Measurements from ENCODE around the gene CCDC93.

CCDC93 gene

GRCh38 chr2:117989854-117990438 is 23.9 kb downstream of the CCDC93 start (continued):
- TF ChIP-seq, protein P1, sequence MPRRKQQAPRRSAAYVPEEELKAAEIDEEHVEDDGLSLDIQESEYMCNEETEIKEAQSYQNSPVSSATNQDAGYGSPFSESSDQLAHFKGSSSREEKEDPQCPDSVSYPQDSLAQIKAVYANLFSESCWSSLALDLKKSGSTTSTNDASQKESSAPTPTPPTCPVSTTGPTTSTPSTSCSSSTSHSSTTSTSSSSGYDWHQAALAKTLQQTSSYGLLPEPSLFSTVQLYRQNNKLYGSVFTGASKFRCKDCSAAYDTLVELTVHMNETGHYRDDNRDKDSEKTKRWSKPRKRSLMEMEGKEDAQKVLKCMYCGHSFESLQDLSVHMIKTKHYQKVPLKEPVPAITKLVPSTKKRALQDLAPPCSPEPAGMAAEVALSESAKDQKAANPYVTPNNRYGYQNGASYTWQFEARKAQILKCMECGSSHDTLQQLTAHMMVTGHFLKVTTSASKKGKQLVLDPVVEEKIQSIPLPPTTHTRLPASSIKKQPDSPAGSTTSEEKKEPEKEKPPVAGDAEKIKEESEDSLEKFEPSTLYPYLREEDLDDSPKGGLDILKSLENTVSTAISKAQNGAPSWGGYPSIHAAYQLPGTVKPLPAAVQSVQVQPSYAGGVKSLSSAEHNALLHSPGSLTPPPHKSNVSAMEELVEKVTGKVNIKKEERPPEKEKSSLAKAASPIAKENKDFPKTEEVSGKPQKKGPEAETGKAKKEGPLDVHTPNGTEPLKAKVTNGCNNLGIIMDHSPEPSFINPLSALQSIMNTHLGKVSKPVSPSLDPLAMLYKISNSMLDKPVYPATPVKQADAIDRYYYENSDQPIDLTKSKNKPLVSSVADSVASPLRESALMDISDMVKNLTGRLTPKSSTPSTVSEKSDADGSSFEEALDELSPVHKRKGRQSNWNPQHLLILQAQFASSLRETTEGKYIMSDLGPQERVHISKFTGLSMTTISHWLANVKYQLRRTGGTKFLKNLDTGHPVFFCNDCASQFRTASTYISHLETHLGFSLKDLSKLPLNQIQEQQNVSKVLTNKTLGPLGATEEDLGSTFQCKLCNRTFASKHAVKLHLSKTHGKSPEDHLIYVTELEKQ (tag by site-specific recombination; IDR thresholded peaks at IDR 0.05; ENCODE audit: borderline replicate concordance): no peak
- TF ChIP-seq PRDM1 (tag by site-specific recombination; IDR thresholded peaks at IDR 0.05): no peak
- no peak for TF ChIP-seq ZNF549 (tag by site-specific recombination; IDR thresholded peaks at IDR 0.05)
- no peak for TF ChIP-seq SALL2 (tag by site-specific recombination; IDR thresholded peaks at IDR 0.05; ENCODE audit: borderline replicate concordance)
- no peak for TF ChIP-seq ZNF274 (IDR thresholded peaks at IDR 0.05; ENCODE audit: low read length)
- TF ChIP-seq ZNF274 (tag by site-specific recombination; IDR thresholded peaks at IDR 0.05; ENCODE audit: borderline replicate concordance): no peak
- no peak for TF ChIP-seq HOXA7 (CRISPR knock-in tag; IDR thresholded peaks at IDR 0.05; ENCODE audit: borderline replicate concordance)

GRCh38 chr2:117987121-117987520 is 26.7 kb downstream of the CCDC93 start:
- Histone ChIP-seq H3K4me1 (ENCODE audit: control insufficient read depth, insufficient read depth, low read length) (no peaks in the 10 kb centered on the region), H3K4me3 (ENCODE audit: low read depth, low read length) (no peak overlapping the region), H3K9me3 (ENCODE audit: control insufficient read depth, insufficient read depth, low read depth, low read length) (no peaks in the 10 kb centered on the region), H3K36me3 (ENCODE audit: control insufficient read depth in 2 of 2, insufficient read depth in 1 of 2, low read length in 2 of 2) (peaks cover 11 to 75% of the 10 kb centered on the region in 2 experiments), H3K27ac (ENCODE audit: extremely low read depth, low read depth, low read length) (no peak overlapping the region)
- CTCF ChIA-PET: interaction anchor here (8.6 kb wide), 1 partner anchor 16 kb away, joined by 68 read pairs; no protein-coding TSS in a partner anchor
- TF ChIP-seq ZNF76 (tag by site-specific recombination; IDR thresholded peaks at IDR 0.05; ENCODE audit: borderline replicate concordance, low read depth) (no peak), SALL2 (tag by site-specific recombination; IDR thresholded peaks at IDR 0.05; ENCODE audit: borderline replicate concordance) (no peak), ZNF701 (tag by site-specific recombination; IDR thresholded peaks at IDR 0.05) (no peak), ZNF366 (tag by site-specific recombination; conservative IDR thresholded peaks at IDR 0.05) (no peak)
- POLR2A ChIA-PET: no interaction called here

GRCh38 chr2:117985092-117985491 is 28.8 kb downstream of the CCDC93 start:
- H3K36me3 ChIP-seq (ENCODE audit: control insufficient read depth in 2 of 2, insufficient read depth in 1 of 2, low read length in 2 of 2): peaks cover 10 to 74% of the 10 kb centered on the region in 2 experiments; a peak in 2 of 3 replicates

More at GRCh38 chr2:117985092-117985491, 28.8 kb downstream of the CCDC93 start:
- ChIA-PET POLR2A (no interaction called here), CTCF (interaction anchor here (1.8 kb wide), 1 partner anchor 18 kb away, joined by 5 read pairs; no protein-coding TSS in a partner anchor)
- TF ChIP-seq ZNF223 (tag by site-specific recombination; IDR thresholded peaks at IDR 0.05): no peak
- no peak for TF ChIP-seq ZNF518A (tag by site-specific recombination; conservative IDR thresholded peaks at IDR 0.05; ENCODE audit: low read depth)
- H3K4me1 ChIP-seq (ENCODE audit: control insufficient read depth, insufficient read depth, low read length): no peaks in the 10 kb centered on the region
- no peak overlapping the region for H3K4me3 ChIP-seq (ENCODE audit: low read depth, low read length)
- no peaks in the 10 kb centered on the region for H3K9me3 ChIP-seq (ENCODE audit: control insufficient read depth, insufficient read depth, low read depth, low read length)
- no peak overlapping the region for H3K27ac ChIP-seq (ENCODE audit: extremely low read depth, low read depth, low read length)
